ENCODE data around the gene ZBTB20.
"Not testable (repeated sequence)": the region's sequence is repeated elsewhere in the genome, so short reads cannot be mapped to it uniquely, and the experiment has no call there.

The ZBTB20 gene

DNA sequence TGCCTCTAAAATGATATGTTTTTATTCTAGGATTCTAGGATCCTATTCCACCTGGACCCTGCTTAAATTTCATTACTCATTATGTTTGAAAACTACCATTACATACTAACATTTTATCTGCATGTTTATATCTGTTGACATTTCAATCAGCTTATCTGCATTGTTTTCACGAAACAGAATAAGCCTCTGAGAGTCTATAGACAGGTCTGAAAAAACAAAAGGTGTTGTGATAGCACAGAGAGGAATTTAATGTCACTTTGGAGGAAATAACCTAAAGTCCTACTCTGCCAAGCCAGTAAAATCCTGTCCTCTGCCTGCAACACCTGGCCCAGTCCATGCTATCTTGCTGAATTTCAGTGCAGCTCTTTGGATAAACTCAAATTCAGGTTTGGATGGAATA lies 315.2 kb downstream of the ZBTB20 start:
- no peak for DNase-seq (ENCODE audit: low read depth in 2 of 2)

DNA sequence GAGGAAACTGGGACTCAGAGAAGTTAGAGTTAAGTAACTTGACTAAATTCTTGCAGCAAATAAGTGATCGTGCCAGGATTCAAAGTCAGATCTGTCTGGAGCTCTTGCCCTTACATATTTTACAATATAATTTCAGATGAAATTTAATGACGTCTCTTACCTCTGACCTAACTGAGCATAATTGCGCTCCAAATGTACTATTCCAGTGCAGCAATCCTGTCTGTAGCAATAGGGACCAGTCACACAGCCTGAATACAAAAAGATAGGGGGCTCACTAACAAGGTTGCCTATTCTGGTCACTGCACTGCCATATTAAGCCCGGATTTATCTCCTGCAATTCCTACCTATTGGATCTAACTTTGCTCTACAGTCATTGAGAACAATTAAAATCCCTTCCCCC lies 316.4 kb downstream of the ZBTB20 start:
- no peak for DNase-seq (ENCODE audit: low read depth in 2 of 2)

GRCh38 chr3:114829783-114830182 lies 317.3 kb downstream of the ZBTB20 start:
- DNase-seq (ENCODE audit: low read depth in 2 of 2), result no peak

DNA sequence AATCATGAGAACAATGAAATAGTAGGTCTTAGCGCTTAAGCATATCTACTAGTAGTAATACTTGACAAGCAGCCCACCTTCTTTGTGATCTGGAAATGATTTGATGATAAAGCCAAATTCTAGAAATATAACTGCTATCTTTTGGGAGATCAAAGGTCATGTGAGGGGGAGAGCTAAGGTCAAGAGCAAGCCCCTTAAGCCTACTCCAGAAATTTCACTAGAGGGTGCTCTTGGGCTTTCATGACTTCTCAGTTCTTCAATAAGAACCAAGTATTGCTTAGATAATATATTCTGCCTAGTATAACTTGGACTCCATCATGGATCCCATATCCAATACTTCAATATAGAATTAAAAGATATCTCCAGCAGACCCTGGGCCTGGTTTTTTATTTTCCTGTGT lies 319.6 kb downstream of the ZBTB20 start:
- no peak for DNase-seq (ENCODE audit: low read depth in 2 of 2)

- no peak for DNase-seq (ENCODE audit: low read depth in 2 of 2)
Measured at GRCh38 chr3:114824014-114824413, 323.1 kb downstream of the ZBTB20 start.

- no peak for DNase-seq (ENCODE audit: low read depth in 2 of 2)
Measured at GRCh38 chr3:114823061-114823460, 324.0 kb downstream of the ZBTB20 start.

- no peak for DNase-seq (ENCODE audit: low read depth in 2 of 2)
Measured at GRCh38 chr3:114816052-114816451, 331.0 kb downstream of the ZBTB20 start.

- DNase-seq (ENCODE audit: low read depth in 2 of 2), result not testable (repeated sequence)
Measured at GRCh38 chr3:114812541-114813238, 334.4 kb downstream of the ZBTB20 start.

DNA sequence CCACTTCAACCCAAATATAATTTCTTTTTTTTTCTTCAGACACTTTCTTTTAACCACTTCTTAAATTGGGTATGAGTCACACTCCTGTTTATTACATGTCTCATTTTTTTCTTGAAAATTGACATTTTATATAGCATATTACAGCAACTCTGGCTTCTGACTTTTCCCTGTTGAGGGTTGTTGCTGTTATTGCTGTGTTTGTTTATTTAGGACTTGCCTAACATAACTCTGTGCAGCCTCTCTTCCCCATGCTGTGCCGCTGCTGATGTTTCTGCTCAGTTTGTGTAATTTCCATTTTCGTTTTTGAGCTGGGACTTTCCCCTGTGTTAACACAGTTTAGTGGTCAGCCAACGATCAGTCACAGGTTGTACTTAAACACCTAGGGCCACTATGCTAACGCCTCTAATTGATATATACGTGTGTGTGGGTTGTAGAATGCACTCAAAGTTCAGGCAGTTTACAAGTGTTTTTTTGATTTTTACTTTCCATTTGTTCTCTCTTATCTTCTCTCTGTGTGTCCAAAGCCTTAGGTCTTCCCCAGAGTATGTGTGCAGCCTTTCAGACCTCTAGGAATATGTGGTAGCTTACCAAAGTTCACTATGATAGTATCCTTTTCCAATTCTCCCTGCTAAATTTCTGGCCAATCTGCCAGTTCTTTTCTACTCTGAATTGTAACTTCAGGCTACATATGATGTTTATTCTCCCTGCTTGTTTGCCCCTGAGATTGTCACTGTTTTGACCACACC lies 337.2 kb downstream of the ZBTB20 start:
- no peak for DNase-seq (ENCODE audit: low read depth in 2 of 2)

DNA sequence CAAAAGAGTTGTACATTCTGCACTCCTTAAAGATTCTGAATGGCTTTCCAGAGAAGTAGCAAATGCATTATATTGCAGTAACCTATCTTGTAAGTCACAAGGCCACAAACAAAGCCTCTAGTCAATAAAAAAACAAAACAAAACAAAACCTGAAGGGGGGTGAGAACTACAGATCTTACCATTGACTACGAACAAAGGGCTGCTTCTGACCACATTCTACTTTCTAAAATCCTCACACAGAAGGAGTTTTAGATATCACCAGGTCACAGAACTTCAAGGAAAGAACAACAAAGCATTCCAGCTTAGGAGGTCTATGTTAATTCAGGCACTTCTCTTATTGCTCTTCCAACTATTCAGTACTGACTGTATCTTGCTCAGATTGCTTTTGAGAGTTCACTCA lies 343.0 kb downstream of the ZBTB20 start:
- no peak for DNase-seq (ENCODE audit: low read depth in 2 of 2)

- no peak for DNase-seq (ENCODE audit: low read depth in 2 of 2)
Measured at GRCh38 chr3:114803042-114803695, 343.9 kb downstream of the ZBTB20 start.

GRCh38 chr3:114800272-114801031 lies 346.6 kb downstream of the ZBTB20 start:
- no peak for DNase-seq (ENCODE audit: low read depth in 2 of 2)

DNA sequence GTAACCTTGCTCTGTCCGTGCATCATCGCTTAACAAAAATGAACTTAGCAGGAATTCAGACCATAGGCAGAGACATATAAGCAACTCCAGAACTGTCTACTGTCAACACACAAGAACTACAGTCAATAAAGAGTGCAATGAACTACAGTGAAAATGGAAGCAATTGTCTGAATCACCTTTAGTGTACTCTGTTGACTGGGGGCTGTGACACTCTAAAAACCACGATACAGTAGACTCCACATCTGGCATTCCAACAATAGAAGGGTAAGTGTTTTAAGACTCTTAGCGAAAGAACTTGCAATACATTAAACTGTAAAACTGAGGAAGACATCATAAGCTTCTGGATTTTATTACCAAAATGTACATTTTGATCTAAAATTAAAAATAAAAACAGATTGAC lies 347.3 kb downstream of the ZBTB20 start:
- DNase-seq (ENCODE audit: low read depth in 2 of 2), result no peak

- DNase-seq (ENCODE audit: low read depth in 2 of 2), result no peak
Measured at GRCh38 chr3:114796796-114797195, 350.3 kb downstream of the ZBTB20 start.

- DNase-seq (ENCODE audit: low read depth in 2 of 2), result no peak
Measured at GRCh38 chr3:114794894-114795630, 352.0 kb downstream of the ZBTB20 start.

DNA sequence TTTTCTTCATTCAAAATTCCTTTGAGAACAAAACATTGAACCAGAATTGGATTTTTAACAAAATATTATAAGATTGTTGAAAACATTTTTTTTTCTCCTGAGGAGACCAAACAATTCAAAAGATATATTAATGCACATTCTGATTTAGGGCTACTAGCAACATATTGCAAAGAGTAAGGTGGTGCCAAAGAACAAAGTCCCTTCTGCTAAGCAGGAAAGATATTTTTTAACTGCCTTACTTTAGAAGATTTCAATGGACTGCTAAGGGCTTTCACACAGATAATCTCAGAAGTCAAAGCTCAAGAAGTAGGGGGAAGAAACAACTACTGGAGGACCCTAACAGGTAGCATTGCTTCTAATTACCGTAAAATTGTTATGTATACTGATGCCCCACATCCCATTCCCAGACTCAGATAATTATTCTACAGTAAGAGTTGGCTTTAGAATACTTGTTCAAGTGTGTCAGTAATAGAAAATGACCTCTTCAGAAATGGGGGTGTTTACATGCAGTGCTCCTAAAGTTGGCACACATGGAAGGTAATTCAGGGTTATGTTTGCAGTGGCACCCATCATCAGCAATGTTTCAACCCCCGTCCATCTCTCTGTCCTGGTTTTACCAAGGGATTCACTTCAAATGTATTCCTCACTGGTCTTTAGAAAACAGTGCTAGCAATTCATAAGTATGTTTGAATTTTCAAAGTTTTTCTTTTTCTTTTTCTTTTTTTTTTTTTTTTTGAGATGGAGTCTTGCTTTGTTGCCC lies 354.7 kb downstream of the ZBTB20 start:
- no peak for DNase-seq (ENCODE audit: low read depth in 2 of 2)

- DNase-seq (ENCODE audit: low read depth in 2 of 2), result no peak
Measured at GRCh38 chr3:114790752-114791151, 356.3 kb downstream of the ZBTB20 start.

GRCh38 chr3:114789803-114790202 lies 357.3 kb downstream of the ZBTB20 start:
- no peak for DNase-seq (ENCODE audit: low read depth in 2 of 2)

DNA sequence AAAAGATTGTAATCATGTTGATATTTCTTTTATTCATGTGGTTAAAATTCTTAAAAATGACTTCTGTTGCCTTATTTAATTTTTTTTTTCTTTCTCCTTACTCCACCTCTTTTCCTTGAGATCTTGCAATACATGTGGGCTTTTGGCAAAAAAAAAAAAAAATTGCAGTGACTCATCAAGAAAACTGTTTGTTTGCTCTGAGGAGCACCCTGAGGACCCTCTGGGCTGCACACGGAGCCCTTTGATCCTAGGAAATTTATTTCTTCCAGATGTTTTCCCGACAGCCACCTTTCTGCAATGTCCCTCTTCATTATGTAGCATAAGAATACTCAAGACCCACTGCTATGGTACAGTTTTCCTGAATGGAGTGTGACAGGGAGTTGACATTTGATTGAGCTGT lies 371.7 kb downstream of the ZBTB20 start:
- no peak for DNase-seq (ENCODE audit: low read depth in 2 of 2)

- DNase-seq (ENCODE audit: low read depth in 2 of 2), result no peak
Measured at GRCh38 chr3:114770874-114771273, 376.2 kb downstream of the ZBTB20 start.

DNA sequence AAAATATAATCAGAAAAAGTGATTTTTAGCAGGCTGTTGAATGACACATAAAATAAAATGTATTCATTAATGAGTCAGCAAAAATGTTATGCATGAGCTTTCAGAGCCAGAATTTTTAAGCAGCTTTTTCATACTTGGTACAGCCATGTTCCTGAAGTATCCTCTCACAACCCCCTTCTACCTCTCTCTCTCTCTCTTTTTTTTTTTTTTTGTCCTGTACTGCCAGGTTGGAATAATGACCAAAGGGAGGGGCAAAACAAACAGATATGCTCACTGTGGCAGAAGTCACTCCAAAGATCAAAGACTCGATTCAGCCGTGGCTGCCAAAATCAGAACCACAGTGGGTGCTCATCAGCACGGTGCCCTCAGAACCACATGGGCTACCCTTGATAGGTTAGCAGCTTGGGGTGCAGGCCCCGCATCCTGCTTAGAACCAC lies 383.0 kb downstream of the ZBTB20 start:
- DNase-seq (ENCODE audit: low read depth in 2 of 2), result no peak

Data from activated CD4-positive, alpha-beta T cell treated with anti-CD3 and anti-CD28 coated beads for 24 hours (primary cell).